Left hindlimb (tissue), 1 donor: ENCODE measurements around the gene ITGB1BP1.
A peak's percentile ranks its signal among the peaks of the same experiment; 100 is the strongest.

Experiments
- DNase-seq: peaks from one replicate; pipeline ENCODE4 v3.0.0-alpha.2; 2018

Gene ITGB1BP1

DNA sequence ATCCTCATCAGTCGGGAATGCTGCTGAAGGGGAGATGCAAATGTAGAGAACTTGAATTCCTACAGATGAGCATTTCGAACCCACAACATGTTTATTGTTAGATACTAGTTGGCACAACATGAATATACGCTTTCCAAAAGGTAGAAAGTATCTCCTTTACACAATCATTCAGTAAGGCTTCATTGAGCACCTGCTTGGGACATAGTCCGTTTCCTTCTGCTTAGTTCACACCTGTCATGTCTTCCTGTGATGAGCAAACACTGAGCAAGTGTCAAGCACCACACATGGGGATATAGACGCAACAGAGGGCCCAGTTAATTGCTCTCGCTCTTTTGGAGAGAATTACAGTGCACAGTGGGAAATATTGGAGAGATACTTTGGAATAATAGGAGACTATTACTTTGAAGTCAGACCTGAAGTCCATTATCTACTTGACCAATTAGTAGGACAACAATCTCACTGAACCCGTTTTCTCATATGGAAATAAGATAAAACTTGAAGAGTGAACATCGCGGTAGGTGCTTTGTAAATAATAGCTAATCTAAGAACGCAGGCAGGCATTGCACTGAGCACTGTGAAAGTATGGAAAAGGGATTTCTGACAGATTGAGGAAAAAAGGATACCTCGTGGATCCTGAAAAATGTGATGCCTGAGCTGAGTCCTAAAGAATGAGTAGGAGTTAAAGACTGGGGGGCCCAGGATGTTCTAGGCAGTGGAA lies 1.3 kb upstream of the ITGB1BP1 start:
- DNase-seq: no peak

DNA sequence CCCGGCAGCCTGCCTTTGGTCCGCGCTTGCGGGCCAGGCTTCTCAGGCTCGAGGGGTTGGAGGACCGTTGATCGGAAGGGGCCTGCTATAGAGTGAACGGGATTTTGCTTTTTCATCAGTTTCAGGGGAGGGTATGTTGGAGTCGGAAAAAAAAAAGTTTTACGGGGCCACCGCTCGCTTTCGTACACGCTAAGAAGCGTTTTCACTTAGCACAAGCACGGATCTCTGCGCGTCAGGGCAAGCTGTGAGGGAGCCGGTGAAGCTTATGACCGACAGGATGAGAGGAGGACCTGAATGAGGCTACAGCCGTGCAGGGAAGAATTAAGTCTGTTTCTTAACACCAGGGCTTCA lies 569 bp upstream of the ITGB1BP1 start:
- no peak for DNase-seq

DNA sequence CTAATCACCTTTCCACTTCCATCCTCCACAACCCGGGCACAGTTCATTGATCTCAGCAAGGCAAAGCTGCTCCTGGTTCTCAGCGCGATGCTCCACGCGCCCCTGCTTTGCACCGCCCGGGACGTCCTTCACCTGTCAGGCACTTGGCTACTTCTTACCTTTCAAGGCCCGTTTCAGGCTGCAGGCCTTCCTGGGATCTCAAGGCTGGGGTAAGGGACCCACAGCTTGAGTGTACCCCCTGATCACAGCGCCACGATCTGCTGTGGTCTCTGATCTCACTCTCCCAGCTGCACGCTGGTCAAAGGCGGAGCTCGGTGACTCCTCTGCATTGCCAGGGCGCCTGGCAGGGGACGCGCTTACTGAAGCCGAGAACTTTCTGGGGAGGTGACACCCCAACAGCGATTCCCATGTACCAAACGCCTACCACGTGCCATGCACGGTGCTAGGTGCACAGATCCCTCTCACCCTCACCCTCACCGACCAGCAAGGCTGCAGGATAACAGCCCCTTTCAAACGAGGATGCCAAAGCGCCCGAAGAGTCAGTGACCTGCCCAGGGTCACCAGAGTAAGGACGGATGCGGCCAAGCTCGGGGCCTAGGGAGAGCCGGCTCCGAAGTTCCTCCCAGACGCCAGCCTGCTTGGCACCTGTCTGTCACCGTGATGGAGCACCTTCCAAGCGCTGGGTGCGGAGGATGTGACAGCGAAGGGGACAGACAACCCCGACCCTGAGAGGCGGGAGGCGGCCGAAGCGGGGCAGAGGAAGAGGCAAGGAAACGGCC lies 818 bp downstream of the ITGB1BP1 start:
- no peak for DNase-seq

DNA sequence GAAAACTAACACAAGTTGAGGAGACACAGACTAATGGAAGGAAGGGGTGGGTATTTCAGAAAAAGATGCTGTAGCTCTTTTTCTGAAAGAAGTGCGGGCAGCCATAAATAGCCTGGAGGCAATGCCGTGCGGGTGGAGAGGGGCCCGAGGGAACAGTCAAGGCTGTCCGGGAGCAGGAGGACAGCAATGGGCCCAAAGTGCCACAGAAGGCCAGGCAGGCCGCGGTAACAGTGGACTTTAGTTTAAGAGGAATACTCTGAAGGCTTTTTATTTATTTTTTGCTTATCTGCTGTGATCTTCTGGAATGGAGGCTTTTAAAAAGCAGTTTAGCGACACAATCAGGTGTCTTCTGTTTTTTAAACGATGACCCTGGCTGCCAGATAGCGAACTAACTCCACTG lies 2.8 kb downstream of the ITGB1BP1 start:
- no peak for DNase-seq

DNA sequence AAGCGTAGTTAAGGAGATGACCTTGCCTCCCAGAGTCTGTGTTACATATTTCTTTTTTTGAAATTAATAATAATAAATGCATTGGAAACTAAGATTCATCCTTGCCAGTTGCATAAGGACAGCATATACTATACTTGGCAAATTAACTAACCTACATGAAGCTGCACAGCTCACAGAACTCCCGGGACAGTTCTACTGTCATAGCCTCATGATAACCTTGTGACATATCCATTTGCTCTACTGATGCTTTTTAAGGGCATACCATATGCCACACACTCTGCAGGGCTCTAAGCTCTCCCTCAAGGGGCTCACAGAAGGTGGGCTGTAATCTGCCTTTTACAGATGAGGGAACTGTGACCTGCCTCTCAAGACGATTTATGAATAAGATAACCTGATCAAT lies 3.8 kb downstream of the ITGB1BP1 start:
- DNase-seq: no peak

DNA sequence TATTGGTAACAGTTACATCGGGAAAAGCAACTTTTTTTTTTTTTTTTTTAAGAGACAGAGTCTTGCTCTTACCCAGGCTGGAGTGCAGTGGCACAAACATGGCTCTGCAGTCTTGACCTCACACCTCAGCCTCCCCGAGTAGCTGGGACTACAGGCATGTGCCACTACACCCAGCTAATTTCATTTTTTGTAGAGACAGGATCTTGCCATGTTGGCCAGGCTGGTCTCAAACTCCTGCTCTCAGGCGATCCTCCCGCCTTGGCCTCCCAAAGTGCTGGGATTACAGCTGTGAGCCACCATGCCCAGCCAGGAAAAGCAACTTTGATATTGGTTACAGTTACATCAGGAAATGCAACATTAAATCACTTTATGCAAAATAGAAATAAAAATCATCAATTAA lies 4.6 kb downstream of the ITGB1BP1 start:
- no peak for DNase-seq

DNA sequence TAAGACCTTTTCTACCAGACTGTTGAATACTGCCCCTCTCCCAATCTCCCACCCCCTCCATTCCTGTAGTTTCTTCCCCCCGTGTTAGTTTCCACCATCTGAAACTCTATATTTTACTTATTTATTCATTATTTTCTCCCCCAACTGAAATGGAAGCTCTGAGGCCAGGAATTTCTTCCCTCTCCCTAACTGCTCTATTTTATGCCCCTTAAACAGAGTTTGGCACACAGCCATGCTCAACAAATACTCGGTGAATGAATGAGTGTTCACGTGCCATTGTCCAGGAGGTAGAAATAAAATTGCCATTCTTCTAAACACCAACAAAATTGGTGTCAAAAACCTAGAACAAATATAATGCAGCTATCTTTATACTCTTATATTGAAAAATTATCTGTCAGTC lies 5.6 kb downstream of the ITGB1BP1 start:
- DNase-seq: no peak

DNA sequence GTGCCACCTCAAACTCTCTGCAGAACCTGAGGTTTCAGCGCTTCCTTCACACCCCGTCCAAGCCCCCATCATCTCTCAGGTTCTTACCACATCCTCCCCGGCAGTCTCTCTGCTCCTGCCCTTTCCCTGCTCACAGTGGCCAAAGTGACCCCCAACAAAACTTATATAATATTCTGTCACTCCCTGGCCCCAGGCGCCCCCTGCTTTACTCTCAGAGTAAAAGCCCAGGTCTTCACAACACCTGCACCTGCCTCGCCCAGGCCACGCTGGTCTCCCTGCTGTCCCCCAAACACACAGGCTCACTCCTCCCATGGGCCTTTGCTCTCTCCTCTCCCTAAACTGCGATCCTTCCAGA lies 6.4 kb downstream of the ITGB1BP1 start:
- DNase-seq: no peak

DNA sequence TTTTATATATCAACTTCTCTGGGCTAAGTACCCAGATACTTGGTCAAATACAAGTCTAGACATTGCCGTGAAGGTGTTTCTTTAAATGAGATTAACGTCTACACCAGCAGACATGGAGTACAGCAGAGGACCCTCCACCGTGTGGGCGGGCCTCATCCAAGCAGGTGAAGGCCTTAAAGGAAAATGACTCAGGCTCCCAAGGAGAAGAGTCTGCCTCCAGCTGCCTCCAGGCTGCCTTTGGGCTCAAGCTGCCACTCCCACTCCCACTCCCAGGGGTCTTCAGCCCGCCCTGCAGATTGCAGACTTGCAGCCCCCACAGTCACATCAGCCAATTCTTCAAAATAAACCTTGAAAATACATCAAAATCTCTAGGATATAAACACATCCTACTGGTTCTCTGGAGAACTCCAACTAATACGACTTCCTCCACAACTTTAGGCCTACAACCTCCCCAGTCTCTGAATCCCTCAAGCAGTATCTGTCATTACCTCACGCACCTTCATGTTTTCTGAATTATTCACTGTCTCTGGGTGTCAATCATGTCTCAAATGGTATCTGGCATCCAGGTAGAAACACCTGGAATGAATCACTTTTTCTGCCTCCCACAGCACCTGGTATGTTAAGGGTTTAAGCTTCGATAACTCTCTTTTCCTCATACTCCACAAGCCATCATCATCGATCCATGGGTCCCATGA lies 6.9 kb downstream of the ITGB1BP1 start:
- DNase-seq: no peak

DNA sequence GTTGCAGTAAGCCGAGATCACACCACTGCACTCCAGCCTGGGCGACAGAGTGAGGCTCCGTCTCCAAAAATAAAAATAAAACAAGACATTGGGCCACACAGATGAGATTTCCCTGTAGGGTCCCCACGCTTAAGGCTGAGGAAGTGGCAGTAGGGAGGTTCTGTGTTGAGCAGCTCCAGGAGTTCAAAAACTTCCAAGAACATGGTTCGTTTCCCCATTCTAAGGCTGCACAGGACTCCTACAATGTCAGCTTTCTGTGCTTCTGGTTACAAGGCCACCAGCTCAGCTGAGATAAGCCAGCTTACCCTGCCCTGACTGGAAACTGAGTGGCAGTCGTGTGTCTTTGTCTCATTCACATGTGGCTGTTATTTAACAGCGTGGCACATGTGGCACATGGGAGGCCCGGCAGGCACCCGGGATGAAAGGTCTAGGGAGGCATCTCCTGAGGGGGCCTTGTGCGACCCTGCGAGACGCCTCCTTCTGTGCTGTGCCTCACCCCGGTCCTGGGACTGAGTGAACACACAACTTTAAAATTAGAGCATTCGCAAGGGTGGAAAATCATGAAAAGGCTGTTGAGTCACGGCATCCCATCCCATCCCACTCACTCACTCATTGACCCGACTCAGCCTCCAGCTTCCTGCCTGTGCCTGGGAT lies 7.7 kb downstream of the ITGB1BP1 start:
- DNase-seq: no peak

DNA sequence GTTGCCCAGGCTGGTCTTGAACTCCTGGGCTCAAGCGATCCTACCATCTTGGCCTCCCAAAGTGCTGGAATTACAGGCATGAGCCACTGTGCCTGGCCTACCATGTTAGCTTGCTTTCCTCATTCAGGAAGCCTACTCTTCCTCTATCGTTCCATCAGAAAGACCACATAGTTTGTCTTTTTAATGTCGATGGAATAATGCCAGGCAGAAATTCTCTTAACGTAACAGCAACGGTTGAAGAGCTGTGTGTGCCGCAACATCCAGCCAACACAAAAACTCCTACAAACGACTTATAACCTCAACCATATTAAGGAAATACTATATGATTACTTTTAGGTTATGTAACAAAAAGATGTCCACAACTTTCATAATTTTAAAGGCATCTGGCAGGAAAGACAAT lies 10.5 kb downstream of the ITGB1BP1 start:
- DNase-seq: no peak

DNA sequence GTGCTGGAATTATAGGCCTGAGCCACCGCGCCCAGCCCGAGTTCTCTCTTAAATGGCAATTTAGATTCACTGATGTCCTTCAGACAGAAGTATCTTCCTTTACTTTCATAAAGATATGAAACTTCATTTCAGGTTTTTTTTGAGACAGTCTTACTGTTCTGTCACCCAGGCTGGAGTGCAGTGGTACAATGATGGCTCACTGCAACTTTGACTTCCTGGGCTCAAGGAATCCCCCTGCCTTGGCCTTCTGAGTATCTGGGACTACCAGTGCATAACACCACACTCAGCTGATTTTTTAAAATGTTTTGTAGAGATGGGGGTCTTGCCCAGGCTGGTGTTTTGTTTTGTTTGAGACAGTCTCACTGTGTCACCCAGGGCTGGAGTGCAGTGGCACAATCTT lies 13.2 kb downstream of the ITGB1BP1 start:
- no peak for DNase-seq

DNA sequence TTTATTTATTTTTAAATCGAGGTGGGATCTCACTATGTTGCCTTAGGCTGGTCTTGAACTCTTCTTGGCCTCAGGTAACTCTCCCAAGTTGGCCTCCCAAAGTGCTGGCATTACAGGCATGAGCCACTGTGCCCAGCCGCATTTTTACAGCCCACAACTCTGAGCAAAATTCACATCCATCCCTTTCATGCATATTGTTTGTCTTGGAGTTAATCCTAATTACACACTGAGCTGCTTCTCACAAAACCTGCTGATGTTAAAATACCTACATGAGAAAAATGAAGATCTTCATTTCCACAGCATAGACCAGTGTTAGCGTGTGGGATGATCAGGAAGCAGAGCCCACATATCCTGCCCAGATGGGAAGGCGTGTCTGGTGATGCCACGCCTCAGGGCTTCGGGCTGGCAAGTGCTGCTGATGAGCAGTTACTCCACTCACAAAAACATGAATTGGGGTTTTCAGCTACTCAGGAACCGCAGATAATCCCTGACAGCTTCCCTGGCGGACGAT lies 14.6 kb downstream of the ITGB1BP1 start:
- peak; percentile 46 for DNase-seq

DNA sequence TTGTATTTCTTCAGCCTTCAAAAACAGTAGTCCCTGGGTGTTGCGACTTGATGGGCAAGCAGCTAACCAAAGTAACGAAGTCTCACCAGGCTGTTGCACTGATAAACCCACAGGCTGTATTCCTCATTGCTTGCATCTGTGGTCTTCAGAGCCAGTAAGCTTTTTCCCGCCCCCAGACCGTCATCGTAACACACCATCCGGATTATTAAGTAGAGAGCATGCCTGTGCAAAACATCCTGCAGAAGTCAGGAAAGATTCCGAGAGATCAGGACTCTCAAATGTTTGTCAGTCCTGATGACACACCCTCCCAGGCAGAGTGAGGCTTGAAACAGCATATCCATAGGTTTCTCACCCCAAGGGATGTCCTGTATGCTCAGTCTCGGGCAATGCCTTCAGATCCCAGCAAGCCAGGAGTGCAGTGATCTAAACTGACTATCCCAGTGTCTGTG lies 15.9 kb downstream of the ITGB1BP1 start:
- no peak for DNase-seq

DNA sequence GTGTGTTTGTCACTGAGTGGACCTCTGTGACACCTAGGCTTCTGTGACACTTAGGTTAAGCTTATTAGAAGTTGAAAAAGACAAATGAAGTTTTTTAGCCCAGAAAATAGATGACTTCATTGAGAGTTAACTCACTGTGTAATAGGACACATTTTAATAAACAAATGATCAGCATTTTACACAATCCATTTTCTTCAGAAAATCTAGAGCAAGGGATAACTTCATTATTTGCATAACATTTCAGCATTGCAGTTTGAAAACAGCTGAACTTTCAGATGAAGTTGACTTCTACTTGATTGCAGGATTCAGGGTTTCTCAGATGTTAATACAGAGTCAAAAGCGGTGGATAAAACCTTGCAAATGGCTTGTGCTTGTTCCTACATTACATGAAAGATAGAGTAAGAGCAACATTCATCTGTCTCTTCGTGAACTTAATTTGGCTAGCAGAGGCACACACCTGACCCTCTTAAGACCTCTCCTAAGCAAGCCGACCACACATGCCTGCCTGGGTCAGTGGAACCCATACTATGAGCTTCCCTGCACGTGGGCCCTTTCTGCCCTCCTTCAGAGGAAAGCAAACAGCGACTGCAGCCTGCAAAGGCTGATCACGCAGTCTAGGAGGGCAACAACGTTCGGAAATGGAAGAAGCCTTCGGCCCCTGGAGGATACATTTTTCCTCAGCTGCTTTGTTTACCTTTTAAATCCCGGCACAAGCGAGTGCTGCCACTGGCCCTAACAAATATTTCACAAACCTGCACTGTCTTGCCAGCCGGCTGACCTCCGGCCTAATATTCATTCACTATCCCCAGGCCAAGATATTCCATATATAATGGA lies 16.6 kb downstream of the ITGB1BP1 start:
- no peak for DNase-seq

DNA sequence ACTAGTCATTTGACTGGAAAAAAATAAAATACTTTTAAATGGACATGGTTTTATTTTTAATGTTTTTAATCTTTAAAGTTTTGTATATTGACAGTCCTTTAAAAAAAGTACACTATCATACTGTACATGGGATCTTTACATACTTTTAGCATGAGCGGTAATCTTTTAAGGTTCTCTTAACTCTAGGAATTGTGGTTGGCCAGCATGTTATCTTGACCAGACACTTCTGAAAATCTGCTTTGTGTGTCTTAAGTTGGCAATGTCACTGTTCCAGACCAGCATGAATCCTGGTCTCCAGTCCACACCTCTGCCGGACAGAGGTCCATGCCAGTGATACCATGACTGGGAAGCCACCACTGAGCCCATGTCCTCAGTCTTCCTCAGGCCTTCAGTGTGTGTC lies 17.7 kb downstream of the ITGB1BP1 start:
- DNase-seq: no peak

DNA sequence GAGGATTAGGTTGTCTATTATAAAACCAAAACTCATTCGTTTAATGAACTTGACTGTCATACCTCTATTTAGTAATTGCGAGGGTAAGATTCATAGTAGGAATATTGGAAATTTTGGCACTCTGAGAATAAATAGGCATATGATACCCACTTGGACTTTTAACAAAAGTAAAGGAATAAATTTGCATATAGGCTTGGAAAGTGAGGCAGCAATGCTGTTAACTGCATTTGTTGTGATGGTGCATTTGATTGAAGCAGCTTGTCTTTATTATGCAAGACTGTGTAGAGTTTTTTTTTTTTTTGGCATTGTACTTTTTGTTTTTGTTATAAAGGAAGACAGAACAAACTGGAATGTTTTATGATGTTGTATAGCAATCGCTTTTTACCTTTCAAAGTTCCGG lies 18.9 kb downstream of the ITGB1BP1 start:
- DNase-seq: no peak

DNA sequence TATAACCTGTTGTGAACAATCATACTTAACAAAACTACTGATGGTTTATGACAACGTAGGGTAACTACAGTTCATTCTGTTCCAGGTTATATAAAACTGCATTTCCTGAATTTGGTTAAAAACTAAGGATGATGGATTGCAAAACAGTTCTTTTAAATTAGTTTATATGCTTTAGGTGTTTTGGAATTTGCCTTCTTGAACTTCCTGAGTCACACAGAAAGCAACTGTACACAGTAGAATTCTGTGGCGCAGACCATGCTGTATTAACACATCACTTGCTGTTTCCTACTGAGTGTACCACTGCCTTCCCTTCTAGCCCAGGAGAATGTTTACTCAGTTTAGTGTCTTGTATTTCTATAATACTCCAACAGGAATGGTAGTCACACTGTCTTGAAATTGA lies 19.4 kb downstream of the ITGB1BP1 start:
- DNase-seq: no peak

DNA sequence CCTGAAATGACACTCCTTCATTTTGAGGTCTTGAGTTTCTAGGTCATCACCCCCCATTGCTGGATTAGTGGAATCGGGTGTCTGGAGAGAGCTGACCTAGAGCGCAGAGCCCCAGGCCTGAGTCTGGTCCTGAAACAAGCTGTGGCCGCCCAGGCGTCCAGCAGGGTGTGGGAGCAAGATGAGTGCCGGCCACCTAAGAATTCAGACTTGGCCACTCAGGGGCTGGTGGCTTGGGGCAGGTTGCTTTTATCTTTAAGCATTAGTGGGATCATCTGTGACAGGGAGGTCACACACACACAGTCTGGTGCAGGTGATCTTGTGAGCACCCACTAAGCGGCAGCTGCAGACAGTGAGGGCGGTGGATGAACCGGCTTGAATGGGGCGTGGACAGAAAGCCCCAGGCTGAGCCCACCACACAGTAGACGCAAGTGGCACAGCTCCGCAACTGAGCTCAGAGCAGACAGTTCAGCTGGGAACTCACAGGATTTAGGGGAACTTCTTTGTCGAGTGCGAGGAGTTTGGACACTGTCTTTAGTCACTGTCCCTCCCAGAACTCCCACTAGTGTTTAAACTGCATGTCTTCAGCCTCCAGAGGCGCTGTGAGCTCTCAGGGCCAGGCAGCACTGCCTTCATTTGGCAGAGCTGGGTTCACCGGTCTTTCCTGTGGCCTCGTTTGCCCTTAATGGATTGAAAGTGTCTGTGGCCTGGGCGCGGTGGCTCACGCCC lies 21.5 kb downstream of the ITGB1BP1 start:
- no peak for DNase-seq

DNA sequence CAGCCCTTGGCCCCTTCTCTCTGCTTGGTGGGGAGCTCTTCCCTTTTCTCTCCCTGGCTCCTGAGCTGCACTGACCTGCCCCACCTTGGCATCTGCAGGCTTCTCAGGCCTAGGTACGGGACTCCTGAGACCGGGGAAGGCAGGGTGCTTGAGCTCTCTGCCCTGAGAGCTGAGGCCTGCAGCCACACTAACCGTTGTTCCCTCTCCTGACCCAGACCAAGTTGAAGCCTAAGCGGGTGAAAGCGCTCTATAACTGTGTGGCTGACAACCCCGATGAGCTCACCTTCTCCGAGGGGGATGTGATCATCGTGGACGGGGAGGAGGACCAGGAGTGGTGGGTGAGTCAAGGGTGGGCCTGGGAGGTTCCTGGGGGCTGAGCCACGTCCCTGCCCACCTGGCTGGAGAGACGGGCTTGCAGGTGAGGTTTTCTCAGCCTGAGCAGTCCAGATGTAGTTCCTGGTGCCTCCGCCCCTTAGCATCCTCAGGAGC lies 22.2 kb downstream of the ITGB1BP1 start:
- DNase-seq: no peak

DNA sequence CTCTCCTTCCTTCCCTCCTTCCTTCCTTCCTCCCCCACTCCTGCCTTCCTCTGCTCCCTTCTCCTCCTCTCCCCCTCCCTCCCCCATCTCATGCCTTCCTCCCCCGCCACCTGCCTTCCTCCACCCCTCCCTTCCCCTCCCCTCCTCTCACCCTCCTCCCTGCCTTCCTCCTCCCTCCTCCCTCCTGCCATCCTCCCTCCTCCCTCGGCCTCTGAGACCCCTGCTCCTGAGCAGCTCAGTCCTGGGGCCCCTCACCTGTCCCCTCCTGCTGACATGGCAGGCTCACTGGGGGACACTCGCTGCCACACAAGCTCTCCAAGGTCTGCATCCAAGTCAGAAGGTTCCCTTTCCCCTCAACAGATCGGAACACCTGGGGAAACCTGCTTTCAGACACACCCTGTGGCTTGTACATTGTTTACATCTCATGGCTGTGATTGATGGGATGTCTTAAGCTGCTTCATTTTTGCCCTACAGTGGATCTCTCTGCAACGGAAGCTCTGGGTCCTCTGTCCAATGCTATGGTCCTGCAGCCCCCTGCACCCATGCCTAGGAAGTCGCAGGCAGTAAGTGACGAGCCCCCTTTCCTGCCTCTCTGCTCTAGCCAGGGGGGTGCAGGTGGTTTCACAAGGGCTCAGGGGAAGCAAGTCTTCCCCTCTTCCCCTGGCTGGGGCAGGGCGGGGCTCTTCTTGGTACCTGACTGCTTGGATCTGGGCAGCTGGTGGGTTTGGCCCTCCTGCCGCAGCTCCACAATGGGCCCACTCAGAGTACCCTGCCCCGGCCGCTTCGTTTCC lies 22.9 kb downstream of the ITGB1BP1 start:
- no peak for DNase-seq
